HPDE6-E6E7 (cell line): ENCODE data around the gene EGF.
"Not testable (repeated sequence)": the region's sequence is repeated elsewhere in the genome, so short reads cannot be mapped to it uniquely, and the experiment has no call there.

ENCODE experiments used
- DNase-seq: peaks from one replicate; pipeline ENCODE4 v3.0.0; 2011; ENCODE audit warnings: missing footprints; ENCODE audit errors: extremely low spot score

Gene EGF

GRCh38 chr4:110034026-110034393, 121.3 kb downstream of the EGF start:
- DNase-seq, result no peak

GRCh38 chr4:110039164-110039563, 126.5 kb downstream of the EGF start:
- not testable (repeated sequence) for DNase-seq

- no peak for DNase-seq
Measured at GRCh38 chr4:110041735-110042134, 129.1 kb downstream of the EGF start.

GRCh38 chr4:110042545-110043517, 130.1 kb downstream of the EGF start:
- no peak for DNase-seq

GRCh38 chr4:110046588-110047049, 133.9 kb downstream of the EGF start:
- DNase-seq, result no peak

GRCh38 chr4:110049951-110050925, 137.6 kb downstream of the EGF start:
- DNase-seq, result peak; percentile 33

GRCh38 chr4:110055158-110055768, 142.6 kb downstream of the EGF start:
- no peak for DNase-seq

GRCh38 chr4:110058677-110059076, 146.0 kb downstream of the EGF start:
- DNase-seq, result peak; percentile 19

GRCh38 chr4:110059556-110060191, 147.0 kb downstream of the EGF start:
- DNase-seq, result no peak

GRCh38 chr4:110061076-110061475, 148.4 kb downstream of the EGF start:
- no peak for DNase-seq
